Pons (tissue), 1 donor: ENCODE data around the gene ZDHHC5.
A peak's percentile ranks its signal among the peaks of the same experiment; 100 is the strongest.

Source experiments
- DNase-seq: peaks from one replicate; pipeline ENCODE4 v3.0.0-alpha.2; 2016; ENCODE audit warnings: low spot score

ZDHHC5 gene

DNA sequence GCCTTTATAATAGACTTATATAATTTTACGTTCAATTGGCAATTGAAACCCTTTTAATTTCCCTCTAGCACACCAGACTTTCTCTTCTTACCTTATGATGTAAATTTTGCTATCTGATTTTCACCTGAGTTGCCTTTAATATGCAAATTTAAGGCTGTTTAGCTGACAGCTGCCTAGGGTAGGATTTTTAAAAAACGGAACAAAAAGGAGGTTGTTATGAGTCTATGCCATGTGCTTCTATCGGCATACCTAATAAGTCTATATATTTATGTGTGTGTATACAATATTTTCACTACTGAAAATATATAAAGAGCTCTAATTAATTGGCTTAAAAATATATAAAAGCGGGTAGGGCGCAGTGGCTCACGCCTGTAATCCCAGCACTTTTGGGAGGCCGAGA lies 61.6 kb downstream of the ZDHHC5 start:
- DNase-seq = no peak

DNA sequence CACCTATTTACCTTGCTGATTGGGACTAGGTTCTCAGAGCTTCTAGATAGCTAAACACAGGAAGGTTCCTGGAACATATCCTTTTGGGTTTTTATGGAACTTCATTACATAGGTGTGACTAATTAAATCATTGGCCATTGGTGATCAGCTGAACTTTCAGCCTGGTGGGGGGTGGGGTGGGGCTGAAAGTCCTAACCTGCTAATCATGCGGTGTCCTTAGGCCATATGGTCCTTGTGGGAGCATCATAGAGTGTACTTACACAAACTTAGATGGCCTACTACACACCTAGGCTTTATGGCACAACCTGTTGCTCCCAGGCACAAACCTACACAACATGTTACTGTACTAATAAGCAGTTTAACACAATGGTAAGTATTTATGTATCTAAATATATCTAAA lies 64.7 kb downstream of the ZDHHC5 start:
- no peak for DNase-seq

DNA sequence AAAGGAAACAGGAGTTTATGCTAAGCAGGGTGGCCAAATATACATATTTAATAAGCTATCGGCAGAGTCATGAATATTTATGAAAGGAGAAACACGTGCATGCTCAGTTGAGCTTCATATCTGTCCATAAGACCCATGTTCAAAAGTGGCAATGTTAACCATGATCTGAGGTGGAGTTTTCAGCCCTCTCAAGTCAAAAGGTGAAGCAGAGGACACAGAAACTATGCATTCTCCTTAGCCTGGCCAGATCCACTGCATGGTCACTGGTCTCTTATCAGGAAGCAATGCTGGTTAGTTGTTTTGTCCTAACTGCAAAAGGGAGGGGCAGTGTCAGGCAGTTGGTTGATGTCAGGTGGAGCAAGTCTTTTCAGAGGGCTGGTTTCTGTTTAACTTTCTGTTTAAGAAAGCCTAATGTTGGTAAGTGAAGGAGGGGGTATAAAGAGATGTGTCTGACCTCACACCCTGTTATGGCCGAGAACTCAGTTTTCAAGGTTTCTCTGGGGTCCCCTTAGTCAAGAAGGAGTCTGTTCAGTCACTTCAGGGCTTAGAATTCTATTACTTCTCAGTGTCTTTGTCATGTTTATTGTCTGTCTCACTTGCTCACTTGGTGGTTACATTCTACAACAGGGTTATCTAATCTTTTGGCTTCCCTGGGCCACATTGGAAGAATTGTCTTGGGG lies 67.8 kb downstream of the ZDHHC5 start:
- DNase-seq = no peak

DNA sequence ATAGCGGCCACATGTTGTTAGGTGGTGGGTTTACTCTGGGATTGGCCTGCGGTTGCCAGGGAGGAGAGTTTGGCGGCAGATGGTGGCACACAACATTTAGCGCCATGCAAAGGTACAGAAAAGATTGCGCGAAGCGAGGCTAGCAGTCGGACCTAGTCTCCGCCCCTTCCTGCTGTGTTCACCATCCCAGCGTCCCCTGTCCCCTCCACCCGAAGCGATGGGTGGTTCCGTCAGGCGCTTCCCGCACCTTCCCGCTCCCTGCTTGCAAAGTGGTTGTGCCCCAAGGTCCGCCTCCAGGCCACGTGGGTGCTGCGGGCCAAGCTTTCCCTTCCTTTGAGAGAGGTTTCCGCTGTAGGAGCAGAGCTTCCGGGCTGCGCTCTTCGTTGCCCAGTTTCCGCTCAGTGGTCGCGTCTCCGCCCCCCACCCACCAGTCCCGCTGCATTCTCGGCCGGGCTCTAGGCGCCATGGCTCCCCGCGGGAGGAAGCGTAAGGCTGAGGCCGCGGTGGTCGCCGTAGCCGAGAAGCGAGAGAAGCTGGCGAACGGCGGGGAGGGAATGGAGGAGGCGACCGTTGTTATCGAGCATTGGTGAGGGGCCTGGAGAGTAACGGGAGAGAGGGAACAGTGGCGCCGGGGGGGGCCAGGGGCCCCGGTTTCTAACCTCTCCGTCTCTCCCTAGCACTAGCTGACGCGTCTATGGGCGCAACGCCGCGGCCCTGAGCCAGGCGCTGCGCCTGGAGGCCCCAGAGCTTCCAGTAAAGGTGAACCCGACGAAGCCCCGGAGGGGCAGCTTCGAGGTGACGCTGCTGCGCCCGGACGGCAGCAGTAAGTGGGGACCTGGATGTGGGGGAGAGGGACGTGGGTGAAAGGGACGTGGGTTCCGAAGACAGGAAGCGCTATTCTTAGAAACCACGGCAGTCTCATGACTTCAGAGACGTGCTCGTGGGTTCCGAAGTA lies 73.5 kb downstream of the ZDHHC5 start, which contains the start of gene SELENOH:
Gene SELENOH (plus strand): TSS at position 360 of the 955 bp plus-strand sequence. CDS start 105 bp downstream, at position 465.
- peak; percentile 95 for DNase-seq

DNA sequence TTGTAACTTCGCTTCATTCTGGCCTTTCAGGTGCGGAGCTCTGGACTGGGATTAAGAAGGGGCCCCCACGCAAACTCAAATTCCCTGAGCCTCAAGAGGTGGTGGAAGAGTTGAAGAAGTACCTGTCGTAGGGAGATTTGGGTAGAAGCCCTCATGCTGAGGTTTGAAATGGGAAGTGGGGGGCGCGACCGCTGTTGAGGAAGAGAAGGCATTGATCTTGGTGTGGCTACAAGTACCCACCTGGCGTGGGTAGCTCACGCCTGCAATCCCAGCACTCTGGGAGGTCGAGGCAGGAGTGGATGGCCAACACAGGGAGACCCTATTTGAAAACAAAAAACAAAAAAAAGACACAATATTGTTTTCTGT lies 74.2 kb downstream of the ZDHHC5 start:
- no peak for DNase-seq

DNA sequence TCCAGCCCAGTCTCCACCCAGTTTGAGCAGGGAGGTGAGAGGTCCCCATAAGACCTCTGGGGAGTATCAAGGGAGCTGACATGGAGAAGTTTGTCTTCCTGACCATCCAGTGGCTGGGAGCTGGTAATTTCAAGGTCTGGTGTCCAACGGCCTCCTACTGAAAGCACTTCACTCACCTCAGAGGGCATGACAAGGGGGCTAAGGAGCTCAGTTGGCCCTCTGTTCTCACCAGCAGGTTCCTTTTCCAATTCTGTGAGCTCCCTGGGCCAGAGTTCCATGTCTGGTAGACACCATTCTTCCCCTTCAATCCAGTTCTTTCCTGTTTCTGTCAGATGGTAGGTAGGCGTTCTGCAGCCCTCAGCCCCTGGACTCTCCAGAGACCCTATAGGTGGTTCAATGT lies 76.4 kb downstream of the ZDHHC5 start:
- no peak for DNase-seq

DNA sequence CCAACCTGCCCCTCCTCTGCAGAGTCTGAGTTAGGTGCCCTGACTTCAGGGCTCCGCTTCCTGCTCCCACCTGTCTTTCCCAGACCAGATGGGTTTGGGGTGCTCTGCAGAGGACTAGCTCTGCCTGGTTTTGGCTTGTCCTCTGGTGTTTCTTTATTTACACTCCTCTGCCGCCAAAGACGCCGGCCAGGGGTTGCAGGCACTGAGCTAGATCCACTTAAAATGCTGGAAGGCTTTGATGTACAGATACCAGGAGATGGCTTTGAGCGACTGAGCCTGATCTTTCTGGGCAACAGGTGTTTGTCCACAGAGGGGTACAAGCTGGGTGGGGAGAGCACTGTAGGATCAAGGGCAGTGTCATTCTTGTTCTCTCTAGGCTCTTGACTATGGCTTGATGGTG lies 77.3 kb downstream of the ZDHHC5 start:
- DNase-seq = no peak

DNA sequence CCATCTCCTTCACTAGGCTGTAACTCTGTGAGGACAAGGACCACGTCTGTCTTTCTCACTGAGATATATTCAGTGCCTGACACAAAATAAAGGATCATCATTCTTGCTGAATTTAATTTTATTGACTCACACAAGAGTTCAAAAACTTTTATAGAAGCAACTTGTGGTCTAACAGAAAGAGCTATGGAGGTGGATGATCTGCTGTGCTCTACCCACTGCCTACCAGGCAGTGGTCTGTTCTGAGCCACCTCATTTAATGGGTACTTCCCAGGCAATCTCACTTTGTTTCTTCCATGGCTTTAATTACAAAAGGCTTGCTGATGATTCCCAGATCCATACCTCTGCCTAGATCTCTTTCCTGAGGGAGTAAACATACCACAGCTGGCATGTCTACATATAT lies 79.0 kb downstream of the ZDHHC5 start:
- no peak for DNase-seq
